Measurements from ENCODE around the gene TNS3.

The TNS3 gene

GRCh38 chr7:47581804-47582763, at the start of gene TNS3:
Gene TNS3, minus strand, starts transcription at chr7:47582111. Its CDS starts 142,475 bp downstream, at chr7:47439636.
- no peak for DNase-seq (ENCODE audit: low read depth)
- TF ChIP-seq CTCF (IDR thresholded peaks at IDR 0.05; ENCODE audit: low read depth, low read length, missing control alignments), result no peak

DNA sequence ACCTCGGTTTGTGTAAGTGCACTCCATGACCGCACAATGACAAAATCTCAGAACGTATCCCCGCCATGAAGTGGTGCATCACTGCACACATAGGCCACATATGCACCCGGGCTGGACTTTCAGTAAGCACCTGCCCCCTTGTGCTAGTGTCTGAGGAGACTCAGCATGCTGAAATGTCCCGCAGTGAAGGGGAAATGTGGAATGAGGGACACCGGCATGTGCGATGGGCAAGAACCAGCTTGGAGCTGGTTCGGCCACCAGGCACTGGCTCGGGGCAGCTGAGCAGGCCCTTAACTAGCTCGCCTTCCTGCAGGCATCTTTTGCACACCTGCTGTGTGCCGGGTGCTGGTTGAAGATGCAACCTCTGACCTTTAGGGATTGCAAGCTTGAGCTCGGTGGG, 49.8 kb upstream of the TNS3 start:
- no peak for TF ChIP-seq CTCF (IDR thresholded peaks at IDR 0.05; ENCODE audit: low read depth, low read length, missing control alignments)

More at GRCh38 chr7:47581804-47582763, at the start of gene TNS3:
- no peak within 1 kb of the TSS for H3K4me3 ChIP-seq (ENCODE audit: low read depth, low read length)

DNA sequence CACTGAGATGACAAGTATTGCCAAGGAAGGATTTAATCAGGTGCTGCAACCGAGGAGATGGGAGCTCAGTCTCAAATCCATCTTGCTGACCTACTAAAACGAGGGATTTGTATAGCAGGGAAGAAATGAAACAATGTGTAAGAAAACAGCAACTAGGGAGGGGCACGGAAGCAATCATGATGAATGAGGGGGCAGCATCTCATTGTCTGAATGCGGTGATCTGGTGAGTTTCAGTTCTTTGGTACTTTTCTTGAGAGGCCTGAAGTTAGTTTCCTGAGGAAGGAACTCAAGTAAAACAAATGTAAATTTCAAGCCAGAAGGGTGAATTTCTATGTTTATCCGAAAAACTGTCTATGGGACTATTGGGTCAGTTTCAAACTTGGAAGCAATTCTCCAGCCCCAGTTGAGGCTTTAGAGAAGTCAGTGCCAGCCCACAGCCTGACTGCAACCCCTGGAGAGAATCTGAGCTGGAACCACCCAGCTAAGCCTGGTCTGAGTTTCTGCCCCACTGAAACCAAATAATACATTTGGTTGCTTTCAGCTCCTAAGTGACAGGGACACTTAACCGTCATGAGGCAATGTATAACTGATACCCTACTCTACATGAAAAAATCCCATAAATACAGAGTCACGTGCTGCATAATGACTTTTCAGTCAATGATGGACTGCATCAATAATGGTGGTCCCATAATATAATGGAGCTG, 45.8 kb upstream of the TNS3 start:
- H3K4me3 ChIP-seq (ENCODE audit: low read depth, low read length), result no peak overlapping the region; the same call in 1 of the 2 replicates
- DNase-seq (ENCODE audit: low read depth), result peak; percentile 26
- TF ChIP-seq CTCF (IDR thresholded peaks at IDR 0.05; ENCODE audit: low read depth, low read length, missing control alignments), result no peak

More for the DNA sequence above, 49.8 kb upstream of the TNS3 start:
- DNase-seq (ENCODE audit: low read depth), result no peak
- no peak overlapping the region for H3K4me3 ChIP-seq (ENCODE audit: low read depth, low read length)

- no peak overlapping the region for H3K4me3 ChIP-seq (ENCODE audit: low read depth, low read length)
- no peak for DNase-seq (ENCODE audit: low read depth)
- TF ChIP-seq CTCF (IDR thresholded peaks at IDR 0.05; ENCODE audit: low read depth, low read length, missing control alignments), result no peak
Observed at GRCh38 chr7:47625861-47626715, 44.2 kb upstream of the TNS3 start.

DNA sequence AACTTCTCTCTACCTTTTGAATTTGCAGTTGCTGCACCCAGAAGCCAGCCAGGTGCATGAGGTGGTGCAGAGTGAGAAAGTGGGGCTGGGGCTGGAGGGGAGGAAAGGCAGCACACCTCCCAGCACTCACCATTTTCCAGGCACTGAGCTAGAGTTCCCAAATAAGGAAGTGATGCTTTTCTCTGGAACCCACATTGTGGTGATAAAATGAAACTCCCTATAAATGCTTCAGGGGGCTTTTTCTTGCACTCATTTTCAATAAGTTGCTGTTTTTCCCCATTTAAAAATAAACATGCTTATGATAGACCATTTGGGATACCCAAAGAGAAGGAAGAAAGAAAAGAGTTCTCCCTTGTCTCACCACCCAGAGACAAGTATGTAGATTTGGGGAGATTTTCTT, 42.8 kb upstream of the TNS3 start:
- DNase-seq (ENCODE audit: low read depth), result no peak
- H3K4me3 ChIP-seq (ENCODE audit: low read depth, low read length), result no peak overlapping the region
- TF ChIP-seq CTCF (IDR thresholded peaks at IDR 0.05; ENCODE audit: low read depth, low read length, missing control alignments), result no peak

DNA sequence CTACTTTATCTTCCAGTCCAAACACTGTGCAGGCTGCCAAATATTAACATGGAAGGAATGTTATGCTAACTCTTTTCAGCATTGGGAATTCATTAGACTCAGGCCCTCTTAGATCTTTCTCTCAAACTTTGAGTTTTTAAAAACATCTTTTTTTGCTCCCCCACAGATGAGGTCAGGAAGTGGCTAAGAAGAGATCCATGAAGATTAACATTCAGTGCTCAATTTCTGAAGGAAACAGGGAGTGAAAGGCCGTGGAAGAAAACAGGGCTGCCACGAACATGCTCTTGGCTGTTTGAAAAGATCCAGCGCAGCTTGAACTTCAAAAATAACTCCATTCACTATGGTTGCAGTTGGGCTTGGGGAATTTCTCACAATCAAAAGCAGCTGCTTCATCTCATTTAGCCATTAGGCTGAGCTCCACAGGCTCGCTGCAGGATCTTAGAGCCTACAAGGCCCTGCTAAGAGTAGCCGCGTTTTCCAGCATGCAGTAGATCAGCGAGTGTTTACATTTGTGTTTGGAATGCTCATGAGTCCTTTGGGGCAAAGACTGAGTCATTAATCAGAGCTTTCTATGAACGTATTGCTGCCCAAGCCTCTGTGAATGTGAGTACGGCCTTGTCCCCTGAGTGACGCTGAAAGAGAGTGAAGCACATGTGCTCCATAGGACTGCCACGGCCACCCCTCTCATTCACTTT, 41.2 kb upstream of the TNS3 start:
- DNase-seq (ENCODE audit: low read depth), result no peak
- H3K4me3 ChIP-seq (ENCODE audit: low read depth, low read length), result no peak overlapping the region
- no peak for TF ChIP-seq CTCF (IDR thresholded peaks at IDR 0.05; ENCODE audit: low read depth, low read length, missing control alignments)
